ENCODE measurements around the gene GADL1.

The GADL1 gene

GRCh38 chr3:30711151-30711550 is 183.3 kb downstream of the GADL1 start:
- Histone ChIP-seq H3K4me1 (ENCODE audit: control insufficient read depth, insufficient read depth, low read length) (no peaks in the 10 kb centered on the region; the same call in 1 of the 2 replicates), H3K9me3 (ENCODE audit: control insufficient read depth, insufficient read depth, low read length) (no peaks in the 10 kb centered on the region; the same call in 1 of the 2 replicates), H3K4me3 (ENCODE audit: low read length) (no peak overlapping the region), H3K27me3 (ENCODE audit: control insufficient read depth, insufficient read depth, low read length) (no peaks in the 10 kb centered on the region), H3K36me3 (ENCODE audit: control insufficient read depth, insufficient read depth, low read length) (no peaks in the 10 kb centered on the region), H3K27ac (ENCODE audit: low read length) (no peak overlapping the region)
- DNase-seq (ENCODE audit: low read depth, low spot score), result no peak

GRCh38 chr3:30710017-30710416 is 184.4 kb downstream of the GADL1 start:
- Histone ChIP-seq H3K4me3 (ENCODE audit: low read length) (no peak overlapping the region), H3K27ac (ENCODE audit: low read length) (no peak overlapping the region), H3K36me3 (ENCODE audit: control insufficient read depth, insufficient read depth, low read length) (no peaks in the 10 kb centered on the region), H3K9me3 (ENCODE audit: control insufficient read depth, insufficient read depth, low read length) (no peaks in the 10 kb centered on the region; the same call in 1 of the 2 replicates), H3K4me1 (ENCODE audit: control insufficient read depth, insufficient read depth, low read length) (no peaks in the 10 kb centered on the region; the same call in 1 of the 2 replicates), H3K27me3 (ENCODE audit: control insufficient read depth, insufficient read depth, low read length) (no peaks in the 10 kb centered on the region)
- no CpG with 5 or more reads among the region's 7 CpGs for WGBS (ENCODE audit: insufficient coverage, insufficient read length)
- no peak for DNase-seq (ENCODE audit: low read depth, low spot score)

- Histone ChIP-seq H3K4me3 (ENCODE audit: low read length) (no peak overlapping the region), H3K9me3 (ENCODE audit: control insufficient read depth, insufficient read depth, low read length) (no peaks in the 10 kb centered on the region; the same call in 1 of the 2 replicates), H3K27ac (ENCODE audit: low read length) (no peak overlapping the region), H3K27me3 (ENCODE audit: control insufficient read depth, insufficient read depth, low read length) (no peaks in the 10 kb centered on the region), H3K4me1 (ENCODE audit: control insufficient read depth, insufficient read depth, low read length) (no peaks in the 10 kb centered on the region; the same call in 1 of the 2 replicates), H3K36me3 (ENCODE audit: control insufficient read depth, insufficient read depth, low read length) (no peaks in the 10 kb centered on the region)
- DNase-seq (ENCODE audit: low read depth, low spot score), result no peak
These were observed 186.0 kb downstream of the GADL1 start for GRCh38 chr3:30708472-30708871.

GRCh38 chr3:30707825-30708224 is 186.6 kb downstream of the GADL1 start:
- WGBS (ENCODE audit: insufficient coverage, insufficient read length), result no CpG with 5 or more reads among the region's 4 CpGs
- no peaks in the 10 kb centered on the region; the same call in 1 of the 2 replicates for H3K4me1 ChIP-seq (ENCODE audit: control insufficient read depth, insufficient read depth, low read length)

GRCh38 chr3:30704931-30705890 is 189.2 kb downstream of the GADL1 start:
- Histone ChIP-seq H3K4me3 (ENCODE audit: low read length) (no peak overlapping the region), H3K4me1 (ENCODE audit: control insufficient read depth, insufficient read depth, low read length) (no peaks in the 10 kb centered on the region), H3K27me3 (ENCODE audit: control insufficient read depth, insufficient read depth, low read length) (no peaks in the 10 kb centered on the region), H3K27ac (ENCODE audit: low read length) (no peak overlapping the region), H3K9me3 (ENCODE audit: control insufficient read depth, insufficient read depth, low read length) (peaks cover 3% of the 10 kb centered on the region), H3K36me3 (ENCODE audit: control insufficient read depth, insufficient read depth, low read length) (no peaks in the 10 kb centered on the region; the same call in 1 of the 2 replicates)
- WGBS (ENCODE audit: insufficient coverage, insufficient read length), result no CpG with 5 or more reads among the region's 9 CpGs
- DNase-seq (ENCODE audit: low read depth, low spot score), result no peak

More at GRCh38 chr3:30707825-30708224, 186.6 kb downstream of the GADL1 start:
- H3K27me3 ChIP-seq (ENCODE audit: control insufficient read depth, insufficient read depth, low read length), result no peaks in the 10 kb centered on the region
- peaks cover 3% of the 10 kb centered on the region for H3K9me3 ChIP-seq (ENCODE audit: control insufficient read depth, insufficient read depth, low read length)
- DNase-seq (ENCODE audit: low read depth, low spot score), result no peak
- no peaks in the 10 kb centered on the region; the same call in 1 of the 2 replicates for H3K36me3 ChIP-seq (ENCODE audit: control insufficient read depth, insufficient read depth, low read length)
- no peak overlapping the region for H3K27ac ChIP-seq (ENCODE audit: low read length)
- H3K4me3 ChIP-seq (ENCODE audit: low read length), result no peak overlapping the region

- no peaks in the 10 kb centered on the region for H3K27me3 ChIP-seq (ENCODE audit: control insufficient read depth, insufficient read depth, low read length)
- no peak overlapping the region for H3K4me3 ChIP-seq (ENCODE audit: low read length)
- no peak for DNase-seq (ENCODE audit: low read depth, low spot score)
- no peak overlapping the region for H3K27ac ChIP-seq (ENCODE audit: low read length)
- H3K4me1 ChIP-seq (ENCODE audit: control insufficient read depth, insufficient read depth, low read length), result no peaks in the 10 kb centered on the region
- H3K9me3 ChIP-seq (ENCODE audit: control insufficient read depth, insufficient read depth, low read length), result peaks cover 3% of the 10 kb centered on the region
- WGBS (ENCODE audit: insufficient coverage, insufficient read length), result no CpG with 5 or more reads among the region's 2 CpGs
- H3K36me3 ChIP-seq (ENCODE audit: control insufficient read depth, insufficient read depth, low read length), result no peaks in the 10 kb centered on the region; the same call in 1 of the 2 replicates
These were observed 191.5 kb downstream of the GADL1 start for GRCh38 chr3:30702828-30703397.

- H3K4me1 ChIP-seq (ENCODE audit: control insufficient read depth, insufficient read depth, low read length), result no peaks in the 10 kb centered on the region
- no peaks in the 10 kb centered on the region for H3K27me3 ChIP-seq (ENCODE audit: control insufficient read depth, insufficient read depth, low read length)
- H3K4me3 ChIP-seq (ENCODE audit: low read length), result no peak overlapping the region
- no peak overlapping the region for H3K27ac ChIP-seq (ENCODE audit: low read length)
- H3K36me3 ChIP-seq (ENCODE audit: control insufficient read depth, insufficient read depth, low read length), result no peaks in the 10 kb centered on the region; the same call in 1 of the 2 replicates
- no peak for DNase-seq (ENCODE audit: low read depth, low spot score)
- peaks cover 3% of the 10 kb centered on the region for H3K9me3 ChIP-seq (ENCODE audit: control insufficient read depth, insufficient read depth, low read length)
These were observed 192.2 kb downstream of the GADL1 start for GRCh38 chr3:30702038-30702827.

GRCh38 chr3:30700702-30701321 is 193.6 kb downstream of the GADL1 start:
- Histone ChIP-seq H3K27me3 (ENCODE audit: control insufficient read depth, insufficient read depth, low read length) (no peaks in the 10 kb centered on the region), H3K4me3 (ENCODE audit: low read length) (no peak overlapping the region), H3K36me3 (ENCODE audit: control insufficient read depth, insufficient read depth, low read length) (no peaks in the 10 kb centered on the region; the same call in 1 of the 2 replicates), H3K27ac (ENCODE audit: low read length) (no peak overlapping the region), H3K9me3 (ENCODE audit: control insufficient read depth, insufficient read depth, low read length) (peaks cover 3% of the 10 kb centered on the region; the same call in 1 of the 2 replicates), H3K4me1 (ENCODE audit: control insufficient read depth, insufficient read depth, low read length) (no peaks in the 10 kb centered on the region)
- WGBS (ENCODE audit: insufficient coverage, insufficient read length), result no CpG with 5 or more reads among the region's 3 CpGs
- DNase-seq (ENCODE audit: low read depth, low spot score), result no peak

GRCh38 chr3:30699927-30700326 is 194.5 kb downstream of the GADL1 start:
- H3K27ac ChIP-seq (ENCODE audit: low read length), result no peak overlapping the region
- H3K9me3 ChIP-seq (ENCODE audit: control insufficient read depth, insufficient read depth, low read length), result peaks cover 3% of the 10 kb centered on the region; the same call in 1 of the 2 replicates
- no CpG with 5 or more reads among the region's 4 CpGs for WGBS (ENCODE audit: insufficient coverage, insufficient read length)
- H3K36me3 ChIP-seq (ENCODE audit: control insufficient read depth, insufficient read depth, low read length), result no peaks in the 10 kb centered on the region; the same call in 1 of the 2 replicates
- no peaks in the 10 kb centered on the region for H3K27me3 ChIP-seq (ENCODE audit: control insufficient read depth, insufficient read depth, low read length)
- H3K4me1 ChIP-seq (ENCODE audit: control insufficient read depth, insufficient read depth, low read length), result no peaks in the 10 kb centered on the region
- DNase-seq (ENCODE audit: low read depth, low spot score), result no peak
- no peak overlapping the region for H3K4me3 ChIP-seq (ENCODE audit: low read length)

- no peak overlapping the region for H3K4me3 ChIP-seq (ENCODE audit: low read length)
- WGBS (ENCODE audit: insufficient coverage, insufficient read length), result no CpG with 5 or more reads among the region's 2 CpGs
- H3K36me3 ChIP-seq (ENCODE audit: control insufficient read depth, insufficient read depth, low read length), result no peaks in the 10 kb centered on the region; the same call in 1 of the 2 replicates
These were observed 195.9 kb downstream of the GADL1 start for GRCh38 chr3:30698549-30698948.

More at GRCh38 chr3:30698549-30698948, 195.9 kb downstream of the GADL1 start:
- DNase-seq (ENCODE audit: low read depth, low spot score), result no peak
- Histone ChIP-seq H3K4me1 (ENCODE audit: control insufficient read depth, insufficient read depth, low read length) (no peaks in the 10 kb centered on the region), H3K27ac (ENCODE audit: low read length) (no peak overlapping the region), H3K9me3 (ENCODE audit: control insufficient read depth, insufficient read depth, low read length) (peaks cover 3% of the 10 kb centered on the region; the same call in 1 of the 2 replicates), H3K27me3 (ENCODE audit: control insufficient read depth, insufficient read depth, low read length) (no peaks in the 10 kb centered on the region)
